ENCODE data around the gene CAP1. TPM values are rescaled to one million over a fixed set of nuclear protein-coding genes. Genes with fewer than 3 reads are reported as not detected.

The CAP1 gene
- total and polyA plus RNA-seq, 2 of the 13 experiments (the other 11 are each of a cell fraction or from before 2014, with no cell fraction given), result 174 to 195 TPM

DNA sequence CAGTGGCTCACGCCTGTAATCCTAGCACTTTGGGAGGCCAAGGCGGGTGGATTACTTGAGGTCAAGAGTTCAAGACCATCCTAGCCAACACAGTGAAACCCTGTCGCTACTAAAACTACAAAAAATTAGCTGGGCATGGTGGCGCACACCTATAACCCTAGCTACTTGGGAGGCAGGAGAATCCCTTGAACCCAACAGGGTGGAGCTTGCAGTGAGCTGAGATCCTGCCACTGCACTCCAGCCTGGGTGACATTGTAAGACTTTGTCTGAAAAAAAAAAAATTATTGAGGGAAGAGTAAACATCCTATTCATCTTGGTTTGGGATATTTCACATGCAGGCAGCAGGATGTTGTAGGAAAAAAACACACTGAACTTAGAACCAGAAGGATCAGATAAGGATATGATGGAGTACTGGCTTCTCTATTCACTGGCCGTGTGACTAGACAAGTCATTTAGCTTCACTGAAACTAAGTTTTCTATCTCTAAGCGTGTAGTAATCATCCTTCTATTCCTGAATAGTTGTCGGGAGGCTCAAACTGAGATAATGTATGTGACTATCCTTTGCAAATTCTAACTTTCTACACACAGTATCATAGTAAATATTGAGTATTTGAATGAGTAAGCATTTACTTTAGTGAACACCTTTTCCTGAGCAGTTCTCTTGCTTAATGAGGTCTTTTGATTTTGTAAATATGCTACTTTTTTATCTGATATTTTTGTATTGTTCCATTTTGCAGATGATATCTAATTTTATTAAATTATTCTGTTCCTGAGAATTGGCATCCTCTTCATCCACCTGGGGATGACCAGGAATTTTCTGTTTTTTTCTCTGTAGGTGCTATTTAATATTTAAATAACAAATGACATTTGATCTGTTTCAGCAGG lies 18.2 kb downstream of the CAP1 start:
- peaks cover 14 to 35% of the 10 kb centered on the region in 2 experiments for H3K36me3 ChIP-seq (replicated peaks in 1 of 2; ENCODE audit: control insufficient read depth in 1 of 2, insufficient read depth in 2 of 2, low read length in 2 of 2)
- H4K20me1 ChIP-seq (ENCODE audit: insufficient read depth, low read length), result peaks cover 34% of the 10 kb centered on the region
- H3K27me3 ChIP-seq (ENCODE audit: control insufficient read depth in 1 of 2, insufficient read depth in 2 of 2, low read length in 2 of 2), result no peaks in the 10 kb centered on the region
- in situ Hi-C loops (cut with HindIII; ENCODE audit: extremely low pct_ligation_motif_present, low pct_unique_long_range_greater_than_20kb) (no loop called here), intact Hi-C loops (cut with micrococcal nuclease; ENCODE audit: unreplicated experiment) (no loop called here)
- CTCF ChIA-PET (ENCODE audit: low intra/inter-chr PET ratio, low total read pairs), result no interaction called here
- 63% methylated on average over 7 of the region's 7 CpGs for WGBS (ENCODE audit: low lambda C conversion rate)
- DNase-seq (ENCODE audit: low spot score) (peak; percentile 78), ATAC-seq (peak; percentile 82), FAIRE-seq (no peak)
- H3K4me3 ChIP-seq (replicated peaks in 1 of 3; ENCODE audit: insufficient read depth in 1 of 3, low read depth in 2 of 3, low read length in 3 of 3), result no peak overlapping the region; a peak in 1 of 6 replicates
- no peak overlapping the region for H2AFZ ChIP-seq (ENCODE audit: low read length)
- H3K27ac ChIP-seq (ENCODE audit: extremely low read length, insufficient read depth, low read length), result peak overlapping the region; percentile 60
- POLR2A ChIA-PET, result no interaction called here
- H3K9me3 ChIP-seq (ENCODE audit: low read length), result no peaks in the 10 kb centered on the region
- H3K9ac ChIP-seq (ENCODE audit: insufficient read depth, low read depth, low read length), result no peak overlapping the region
- no TSS peak for BruUV-seq (replicated peaks)
- peaks cover 63% of the 10 kb centered on the region for H3K4me1 ChIP-seq (ENCODE audit: insufficient read depth, low read length)
- peak overlapping the region; percentile 36; the same call in 1 of the 2 replicates for H3K4me2 ChIP-seq (ENCODE audit: low read depth, low read length)
- peaks cover 44% of the 10 kb centered on the region for H3K79me2 ChIP-seq (ENCODE audit: insufficient read depth, low read length)
- TF ChIP-seq, protein P1, sequence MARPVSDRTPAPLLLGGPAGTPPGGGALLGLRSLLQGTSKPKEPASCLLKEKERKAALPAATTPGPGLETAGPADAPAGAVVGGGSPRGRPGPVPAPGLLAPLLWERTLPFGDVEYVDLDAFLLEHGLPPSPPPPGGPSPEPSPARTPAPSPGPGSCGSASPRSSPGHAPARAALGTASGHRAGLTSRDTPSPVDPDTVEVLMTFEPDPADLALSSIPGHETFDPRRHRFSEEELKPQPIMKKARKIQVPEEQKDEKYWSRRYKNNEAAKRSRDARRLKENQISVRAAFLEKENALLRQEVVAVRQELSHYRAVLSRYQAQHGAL (CRISPR knock-in tag; IDR thresholded peaks at IDR 0.05; ENCODE audit: not compliant biosample characterization), result no peak
- TF ChIP-seq ZNF460 (CRISPR knock-in tag; IDR thresholded peaks at IDR 0.05; ENCODE audit: borderline replicate concordance), result peak; percentile 94
- no peak for TF ChIP-seq FOXP1 (IDR thresholded peaks at IDR 0.05)
- TF ChIP-seq FOXP1 (CRISPR knock-in tag; IDR thresholded peaks at IDR 0.05), result peak; percentile 38; the same call in 1 of the 2 replicates
- TF ChIP-seq SNAPC2 (CRISPR knock-in tag; IDR thresholded peaks at IDR 0.05), result no peak
- TF ChIP-seq ZBTB43 (CRISPR knock-in tag; conservative IDR thresholded peaks at IDR 0.05), result no peak
- TF ChIP-seq ZNF234 (CRISPR knock-in tag; conservative IDR thresholded peaks at IDR 0.05), result no peak
- TF ChIP-seq ZNF362 (CRISPR knock-in tag; IDR thresholded peaks at IDR 0.05; ENCODE audit: borderline replicate concordance), result peak; percentile 97
- no peak for TF ChIP-seq ZNF34 (CRISPR knock-in tag; IDR thresholded peaks at IDR 0.05; ENCODE audit: borderline replicate concordance)
- TF ChIP-seq ISX (CRISPR knock-in tag; conservative IDR thresholded peaks at IDR 0.05), result no peak
- TF ChIP-seq ISL2 (CRISPR knock-in tag; IDR thresholded peaks at IDR 0.05), result 0 out of 2 replicates have a peak, but pooled peaks have one; percentile 32
- no peak for TF ChIP-seq ZNF382 (CRISPR knock-in tag; IDR thresholded peaks at IDR 0.05; ENCODE audit: borderline replicate concordance)
- TF ChIP-seq HMG20A (CRISPR knock-in tag; IDR thresholded peaks at IDR 0.05; ENCODE audit: borderline replicate concordance), result no peak; the same call in 1 of the 2 replicates
- TF ChIP-seq, protein P2, sequence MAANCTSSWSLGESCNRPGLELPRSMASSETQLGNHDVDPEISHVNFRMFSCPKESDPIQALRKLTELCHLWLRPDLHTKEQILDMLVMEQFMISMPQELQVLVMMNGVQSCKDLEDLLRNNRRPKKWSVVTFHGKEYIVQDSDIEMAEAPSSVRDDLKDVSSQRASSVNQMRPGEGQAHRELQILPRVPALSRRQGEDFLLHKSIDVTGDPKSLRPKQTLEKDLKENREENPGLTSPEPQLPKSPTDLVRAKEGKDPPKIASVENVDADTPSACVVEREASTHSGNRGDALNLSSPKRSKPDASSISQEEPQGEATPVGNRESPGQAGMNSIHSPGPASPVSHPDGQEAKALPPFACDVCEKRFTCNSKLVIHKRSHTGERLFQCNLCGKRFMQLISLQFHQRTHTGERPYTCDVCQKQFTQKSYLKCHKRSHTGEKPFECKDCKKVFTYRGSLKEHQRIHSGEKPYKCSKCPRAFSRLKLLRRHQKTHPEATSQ (CRISPR knock-in tag; IDR thresholded peaks at IDR 0.05; ENCODE audit: borderline replicate concordance), result no peak
- no peak for TF ChIP-seq TFDP2 (CRISPR knock-in tag; IDR thresholded peaks at IDR 0.05)
- TF ChIP-seq MYC (CRISPR knock-in tag; IDR thresholded peaks at IDR 0.05; ENCODE audit: borderline replicate concordance), result no peak
- TF ChIP-seq ZNF44 (CRISPR knock-in tag; IDR thresholded peaks at IDR 0.05), result no peak
- peak; percentile 66 for TF ChIP-seq HDAC2 (CRISPR knock-in tag; IDR thresholded peaks at IDR 0.05)
